ENCODE measurements around the gene ZEB2.

The ZEB2 gene

GRCh38 chr2:144519934-144520731 lies at the start of gene ZEB2:
Gene ZEB2 (minus strand): TSS chr2:144520119. CDS start chr2:144517350, 2,769 bp downstream.
- Histone ChIP-seq H3K9me3 (ENCODE audit: control insufficient read depth, insufficient read depth, low read length) (no peaks in the 10 kb centered on the region), H3K36me3 (ENCODE audit: insufficient read depth, low read length) (no peaks in the 10 kb centered on the region), H3K4me1 (ENCODE audit: insufficient read depth, low read length) (peaks cover 19% of the 10 kb centered on the region), H3K9ac (ENCODE audit: low read depth, low read length) (peak within 1 kb of the TSS; percentile 59; the same call in 1 of the 2 replicates)

GRCh38 chr2:144567745-144568144 lies 47.8 kb upstream of the ZEB2 start:
- Histone ChIP-seq H3K9ac (ENCODE audit: low read depth, low read length) (no peak overlapping the region), H3K9me3 (ENCODE audit: control insufficient read depth, insufficient read depth, low read length) (no peaks in the 10 kb centered on the region), H3K36me3 (ENCODE audit: insufficient read depth, low read length) (no peaks in the 10 kb centered on the region), H3K4me1 (ENCODE audit: insufficient read depth, low read length) (peaks cover 4% of the 10 kb centered on the region; the same call in 1 of the 2 replicates)

GRCh38 chr2:144566448-144566847 lies 46.5 kb upstream of the ZEB2 start:
- Histone ChIP-seq H3K4me1 (ENCODE audit: insufficient read depth, low read length) (peaks cover 4% of the 10 kb centered on the region; the same call in 1 of the 2 replicates), H3K9me3 (ENCODE audit: control insufficient read depth, insufficient read depth, low read length) (no peaks in the 10 kb centered on the region), H3K9ac (ENCODE audit: low read depth, low read length) (no peak overlapping the region), H3K36me3 (ENCODE audit: insufficient read depth, low read length) (no peaks in the 10 kb centered on the region)

GRCh38 chr2:144560251-144560650 lies 40.3 kb upstream of the ZEB2 start:
- Histone ChIP-seq H3K9ac (ENCODE audit: low read depth, low read length) (no peak overlapping the region), H3K36me3 (ENCODE audit: insufficient read depth, low read length) (no peaks in the 10 kb centered on the region)

GRCh38 chr2:144559681-144560080 lies 39.8 kb upstream of the ZEB2 start:
- no peak overlapping the region for H3K9ac ChIP-seq (ENCODE audit: low read depth, low read length)
- no peaks in the 10 kb centered on the region for H3K4me1 ChIP-seq (ENCODE audit: insufficient read depth, low read length)
- no peaks in the 10 kb centered on the region for H3K36me3 ChIP-seq (ENCODE audit: insufficient read depth, low read length)
- H3K9me3 ChIP-seq (ENCODE audit: control insufficient read depth, insufficient read depth, low read length), result no peaks in the 10 kb centered on the region

More at GRCh38 chr2:144560251-144560650, 40.3 kb upstream of the ZEB2 start:
- no peaks in the 10 kb centered on the region for H3K4me1 ChIP-seq (ENCODE audit: insufficient read depth, low read length)
- H3K9me3 ChIP-seq (ENCODE audit: control insufficient read depth, insufficient read depth, low read length), result no peaks in the 10 kb centered on the region

- H3K9ac ChIP-seq (ENCODE audit: low read depth, low read length), result no peak overlapping the region
- no peaks in the 10 kb centered on the region for H3K4me1 ChIP-seq (ENCODE audit: insufficient read depth, low read length)
- H3K9me3 ChIP-seq (ENCODE audit: control insufficient read depth, insufficient read depth, low read length), result no peaks in the 10 kb centered on the region
- H3K36me3 ChIP-seq (ENCODE audit: insufficient read depth, low read length), result no peaks in the 10 kb centered on the region
These were observed 39.3 kb upstream of the ZEB2 start for GRCh38 chr2:144559242-144559641.

GRCh38 chr2:144554492-144555210 lies 34.7 kb upstream of the ZEB2 start:
- Histone ChIP-seq H3K36me3 (ENCODE audit: insufficient read depth, low read length) (no peaks in the 10 kb centered on the region), H3K4me1 (ENCODE audit: insufficient read depth, low read length) (peaks cover 12% of the 10 kb centered on the region), H3K9ac (ENCODE audit: low read depth, low read length) (no peak overlapping the region), H3K9me3 (ENCODE audit: control insufficient read depth, insufficient read depth, low read length) (no peaks in the 10 kb centered on the region)

GRCh38 chr2:144553379-144553778 lies 33.5 kb upstream of the ZEB2 start:
- no peaks in the 10 kb centered on the region for H3K36me3 ChIP-seq (ENCODE audit: insufficient read depth, low read length)
- H3K9ac ChIP-seq (ENCODE audit: low read depth, low read length), result no peak overlapping the region
- H3K9me3 ChIP-seq (ENCODE audit: control insufficient read depth, insufficient read depth, low read length), result no peaks in the 10 kb centered on the region
- peaks cover 12% of the 10 kb centered on the region for H3K4me1 ChIP-seq (ENCODE audit: insufficient read depth, low read length)

GRCh38 chr2:144552821-144553220 lies 32.9 kb upstream of the ZEB2 start:
- no peaks in the 10 kb centered on the region for H3K36me3 ChIP-seq (ENCODE audit: insufficient read depth, low read length)
- peaks cover 12% of the 10 kb centered on the region for H3K4me1 ChIP-seq (ENCODE audit: insufficient read depth, low read length)
- no peak overlapping the region for H3K9ac ChIP-seq (ENCODE audit: low read depth, low read length)
- no peaks in the 10 kb centered on the region for H3K9me3 ChIP-seq (ENCODE audit: control insufficient read depth, insufficient read depth, low read length)

GRCh38 chr2:144550911-144551310 lies 31.0 kb upstream of the ZEB2 start:
- no peaks in the 10 kb centered on the region for H3K9me3 ChIP-seq (ENCODE audit: control insufficient read depth, insufficient read depth, low read length)
- peaks cover 12% of the 10 kb centered on the region for H3K4me1 ChIP-seq (ENCODE audit: insufficient read depth, low read length)
- no peaks in the 10 kb centered on the region for H3K36me3 ChIP-seq (ENCODE audit: insufficient read depth, low read length)
- H3K9ac ChIP-seq (ENCODE audit: low read depth, low read length), result no peak overlapping the region

GRCh38 chr2:144550084-144550483 lies 30.2 kb upstream of the ZEB2 start:
- no peak overlapping the region for H3K9ac ChIP-seq (ENCODE audit: low read depth, low read length)
- H3K36me3 ChIP-seq (ENCODE audit: insufficient read depth, low read length), result no peaks in the 10 kb centered on the region
- peaks cover 12% of the 10 kb centered on the region for H3K4me1 ChIP-seq (ENCODE audit: insufficient read depth, low read length)
- no peaks in the 10 kb centered on the region for H3K9me3 ChIP-seq (ENCODE audit: control insufficient read depth, insufficient read depth, low read length)

- Histone ChIP-seq H3K36me3 (ENCODE audit: insufficient read depth, low read length) (no peaks in the 10 kb centered on the region), H3K4me1 (ENCODE audit: insufficient read depth, low read length) (peaks cover 6% of the 10 kb centered on the region), H3K9me3 (ENCODE audit: control insufficient read depth, insufficient read depth, low read length) (no peaks in the 10 kb centered on the region), H3K9ac (ENCODE audit: low read depth, low read length) (no peak overlapping the region)
These were observed 28.7 kb upstream of the ZEB2 start for GRCh38 chr2:144548532-144549191.

- Histone ChIP-seq H3K4me1 (ENCODE audit: insufficient read depth, low read length) (peaks cover under 1% of the 10 kb centered on the region; the same call in 1 of the 2 replicates), H3K9ac (ENCODE audit: low read depth, low read length) (no peak overlapping the region), H3K36me3 (ENCODE audit: insufficient read depth, low read length) (no peaks in the 10 kb centered on the region), H3K9me3 (ENCODE audit: control insufficient read depth, insufficient read depth, low read length) (no peaks in the 10 kb centered on the region)
These were observed 28.2 kb upstream of the ZEB2 start for GRCh38 chr2:144548088-144548487.

- H3K9me3 ChIP-seq (ENCODE audit: control insufficient read depth, insufficient read depth, low read length), result no peaks in the 10 kb centered on the region
- no peak overlapping the region for H3K9ac ChIP-seq (ENCODE audit: low read depth, low read length)
- H3K36me3 ChIP-seq (ENCODE audit: insufficient read depth, low read length), result no peaks in the 10 kb centered on the region
- H3K4me1 ChIP-seq (ENCODE audit: insufficient read depth, low read length), result no peaks in the 10 kb centered on the region
These were observed 27.6 kb upstream of the ZEB2 start for GRCh38 chr2:144547494-144547893.

Data from ES-I3 (cell line).